Heart left ventricle (tissue), 13 donors: Measurements from ENCODE around the gene ANAPC5.

Source experiments
- CTCF ChIP-seq, 12 donors: fragments of 200-600 bp; sonication (generic) in 4 of 12; IDR thresholded peaks; one replicate each; pipeline versions ENCODE4 v1.5.0 to v1.8.0; 2018 to 2022; ENCODE audit warnings: antibody characterized with exemption in 12 of 12, mild to moderate bottlenecking in 5 of 12
- POLR2A ChIP-seq, 2 donors: fragments of 450-650 bp; IDR thresholded peaks; one replicate each; pipeline ENCODE4 v1.6.1; 2017; ENCODE audit warnings: antibody characterized with exemption in 2 of 2, mild to moderate bottlenecking in 2 of 2, moderate library complexity in 2 of 2
- donor health status: ischemic (EF 13 %, LVEDD 7.1; RV severe dilation, severe dysfunction).
- donor health status: DM: no; HTN: yes; CAD: no.
- donor health status: DM: no; HTN: no; CAD: no.
- donor health status: ischemic (EF 25% LVEDD 6.9; RV normal size, moderate dysfunction).
- donor health status: ischemic (EF 25% LVEDD 5.7; RV mildly dilated, moderate dysfunction).
- donor health status: ischemic (EF 35%, LVEDD 5.7; RV mildly dilated, moderate dysfunction).
- donor health status: nonischemic (EF 11% LVEDD 7.7; RV severe dilation, severe dysfunction).
- donor health status: DM: yes; HTN: yes; CAD: no.
- donor health status: PGD.
- donor health status: ischemic (EF 29% LVEDD 5.4; RV normal size, mild dysfunction).
- donor health status: nonischemic (EF 23%, LVEDD 6.1; RV moderate dilation, normal function).

- TF ChIP-seq POLR2A (IDR thresholded peaks at IDR 0.05) (no peak), CTCF (IDR thresholded peaks at IDR 0.05) (no peak)
Observed at GRCh38 chr12:121373755-121374154, 21.5 kb upstream of the ANAPC5 start.
